H9 (cell line): ENCODE measurements around the gene CC2D2A. TPM values are rescaled to one million over a fixed set of nuclear protein-coding genes. Genes with fewer than 3 reads are reported as not detected.

ENCODE experiments used
- DNase-seq: peaks from one replicate; pipeline ENCODE4 v3.0.0-alpha.2; 2017
- H2AFZ ChIP-seq: one replicate; pipeline ENCODE4 v1.6.1; 2013; ENCODE audit warnings: mild to moderate bottlenecking, low read length, control low read depth, moderate library complexity
- H2AK5ac ChIP-seq: 2 replicates; pipeline ENCODE4 v1.6.1; 2013; ENCODE audit warnings: low read length, control low read depth, mixed read lengths; ENCODE audit not compliant: insufficient read length
- H2BK120ac ChIP-seq: one replicate; pipeline ENCODE4 v1.6.1; 2013; ENCODE audit warnings: low read depth, mild to moderate bottlenecking, low read length, control low read depth, inconsistent platforms; ENCODE audit not compliant: poor library complexity, severe bottlenecking
- H2BK12ac ChIP-seq: 2 replicates; pipeline ENCODE4 v1.6.1; 2013; ENCODE audit warnings: low read length, control low read depth, mixed read lengths, low read depth; ENCODE audit not compliant: insufficient read length
- H2BK15ac ChIP-seq: 2 replicates; pipeline ENCODE4 v1.6.1; 2013; ENCODE audit warnings: low read depth, low read length, control low read depth
- H2BK20ac ChIP-seq: one replicate; pipeline ENCODE4 v1.6.1; 2013; ENCODE audit warnings: low read depth, mild to moderate bottlenecking, low read length, control low read depth, inconsistent platforms; ENCODE audit not compliant: poor library complexity, severe bottlenecking
- H2BK5ac ChIP-seq: 2 replicates; pipeline ENCODE4 v1.6.1; 2013; ENCODE audit warnings: low read length, control low read depth, mixed read lengths; ENCODE audit not compliant: insufficient read length
- H3K14ac ChIP-seq: 2 replicates; pipeline ENCODE4 v1.6.1; 2013; ENCODE audit warnings: low read length, control low read depth; ENCODE audit not compliant: insufficient read depth
- H3K18ac ChIP-seq: 2 replicates; pipeline ENCODE4 v1.6.1; 2013; ENCODE audit warnings: low read depth, mild to moderate bottlenecking, mixed read lengths, low read length, control low read depth; ENCODE audit not compliant: insufficient read length
- H3K23ac ChIP-seq: 2 replicates; pipeline ENCODE4 v1.6.1; 2013; ENCODE audit warnings: low read length, control low read depth, mixed read lengths, low read depth; ENCODE audit not compliant: insufficient read length
- H3K23me2 ChIP-seq: 2 replicates; pipeline ENCODE4 v1.6.1; 2013; ENCODE audit warnings: low read depth, mild to moderate bottlenecking, mixed read lengths, low read length, control low read depth; ENCODE audit not compliant: insufficient read length, poor library complexity, severe bottlenecking
- H3K27ac ChIP-seq: 2 replicates; pipeline ENCODE4 v1.5.1; 2013; ENCODE audit warnings: low read length, control low read depth, mixed read lengths, low read depth; ENCODE audit not compliant: insufficient read length
- H3K27me3 ChIP-seq: 2 replicates; pipeline ENCODE4 v1.6.1; 2013; ENCODE audit warnings: low read length, control low read depth, inconsistent platforms; ENCODE audit not compliant: insufficient read depth
- H3K4ac ChIP-seq: 2 replicates; pipeline ENCODE4 v1.6.1; 2013; ENCODE audit warnings: low read depth, mild to moderate bottlenecking, control low read depth, inconsistent platforms, low read length, moderate library complexity
- H3K4me1 ChIP-seq: 2 replicates; pipeline ENCODE4 v1.6.1; 2013; ENCODE audit warnings: low read length, control low read depth, inconsistent platforms; ENCODE audit not compliant: insufficient read depth
- H3K4me2 ChIP-seq: 2 replicates; pipeline ENCODE4 v1.6.1; 2013; ENCODE audit warnings: low read length, control low read depth, mixed read lengths; ENCODE audit not compliant: insufficient read length, insufficient read depth
- H3K56ac ChIP-seq: 2 replicates; pipeline ENCODE4 v1.6.1; 2013; ENCODE audit warnings: low read depth, mild to moderate bottlenecking, mixed read lengths, low read length, control low read depth; ENCODE audit not compliant: insufficient read length
- H3K79me1 ChIP-seq: 2 replicates; pipeline ENCODE4 v1.6.1; 2013; ENCODE audit warnings: low read depth, mild to moderate bottlenecking, moderate library complexity, low read length, control low read depth, inconsistent platforms; ENCODE audit not compliant: insufficient read depth, poor library complexity, severe bottlenecking
- H3K79me2 ChIP-seq: 2 replicates; pipeline ENCODE4 v1.6.1; 2013; ENCODE audit warnings: low read length, control low read depth, inconsistent platforms; ENCODE audit not compliant: insufficient read depth
- H3K9ac ChIP-seq: 2 replicates; pipeline ENCODE4 v1.6.1; 2013; ENCODE audit warnings: low read length, control low read depth, mixed read lengths; ENCODE audit not compliant: insufficient read length; ENCODE audit errors: extremely low read depth
- H3K9me3 ChIP-seq: one replicate; pipeline ENCODE4 v1.6.1; 2013; ENCODE audit warnings: low read depth, low read length, inconsistent platforms; ENCODE audit not compliant: control insufficient read depth
- H3T11ph ChIP-seq: one replicate; pipeline ENCODE4 v1.6.1; 2013; ENCODE audit warnings: mild to moderate bottlenecking, low read length, control low read depth, inconsistent platforms
- H4K20me1 ChIP-seq: one replicate; pipeline ENCODE4 v1.6.1; 2013; ENCODE audit not compliant: control insufficient read depth, insufficient read length, insufficient read depth
- H4K5ac ChIP-seq: 2 replicates; pipeline ENCODE4 v1.6.1; 2013; ENCODE audit warnings: low read depth, mild to moderate bottlenecking, mixed read lengths, low read length, control low read depth; ENCODE audit not compliant: insufficient read length
- H4K8ac ChIP-seq: replicated peaks from 2 replicates; pipeline ENCODE4 v1.6.1; 2013; ENCODE audit warnings: low read length, control low read depth, mixed read lengths, low read depth; ENCODE audit not compliant: insufficient read length
- H4K91ac ChIP-seq: 2 replicates; pipeline ENCODE4 v1.6.1; 2013; ENCODE audit warnings: low read depth, mild to moderate bottlenecking, moderate library complexity, mixed read lengths, low read length, control low read depth; ENCODE audit not compliant: insufficient read length
- H3K27ac Mint-ChIP-seq, 3 experiments: 2 replicates in 2 of 3; 3 replicates in 1 of 3; pipeline ENCODE4 v1.8.0; 2020 to 2021; ENCODE audit warnings: mixed read lengths in 3 of 3, mild to moderate bottlenecking in 1 of 3, moderate library complexity in 1 of 3
- H3K27me3 Mint-ChIP-seq: 2 replicates; pipeline ENCODE4 v1.8.0; 2021; ENCODE audit warnings: low read depth, mild to moderate bottlenecking, moderate library complexity, mixed read lengths
- H3K36me3 Mint-ChIP-seq, 3 experiments: 2 replicates in 2 of 3; 3 replicates in 1 of 3; pipeline ENCODE4 v1.8.0; 2020 to 2021; ENCODE audit warnings: low read depth in 3 of 3, mixed read lengths in 3 of 3; ENCODE audit not compliant: insufficient read depth in 1 of 3
- H3K4me1 Mint-ChIP-seq, 2 experiments: 2 replicates each; pipeline ENCODE4 v1.8.0; 2020; ENCODE audit warnings: mixed read lengths in 2 of 2
- H3K4me3 Mint-ChIP-seq, 2 experiments: 2 replicates in 1 of 2; 3 replicates in 1 of 2; pipeline ENCODE4 v1.8.0; 2020 to 2021; ENCODE audit warnings: mild to moderate bottlenecking in 2 of 2, mixed read lengths in 2 of 2, moderate library complexity in 1 of 2
- H3K9me3 Mint-ChIP-seq, 2 experiments: 2 replicates in 1 of 2; 3 replicates in 1 of 2; pipeline ENCODE4 v1.8.0; 2020; ENCODE audit warnings: mild to moderate bottlenecking in 2 of 2, mixed read lengths in 2 of 2, moderate library complexity in 1 of 2
- CTCF ChIP-seq: fragments of 200-600 bp; sonication (generic); conservative IDR thresholded peaks from 3 replicates; pipeline ENCODE4 v1.8.0; 2021; ENCODE audit warnings: antibody characterized with exemption, mild to moderate bottlenecking
- WGBS: extraction: QIAGEN DNeasy Blood & Tissue Kit; methylation state at CpG from one replicate; pipeline ENCODE4 v1.1.7; 2013; ENCODE audit warnings: missing lambda C conversion rate, low lambda C conversion rate, mixed read lengths; ENCODE audit not compliant: insufficient read length; ENCODE audit errors: extremely low coverage; 5-methylcytosine and 5-hydroxymethylcytosine counted together
- total RNA-seq: library from RNA; stranded (reverse); gene quantifications from 2 replicates; pipeline ENCODE4 v1.2.1, GENCODE V29; 2021

Gene CC2D2A
- total RNA-seq, 1 experiment from 2014 or later: 10.4 TPM

- H3K18ac ChIP-seq: no peak overlapping the region
- Mint-ChIP-seq H3K27me3 (no peaks in the 10 kb centered on the region), H3K4me1 (peaks cover 0 to 3% of the 10 kb centered on the region in 2 experiments; a peak in 2 of 4 replicates), H3K9me3 (no peaks in the 10 kb centered on the region), H3K27ac (no peak overlapping the region; a peak in 1 of 7 replicates), H3K4me3 (no peak overlapping the region), H3K36me3 (peaks cover 2 to 10% (median 10%) of the 10 kb centered on the region in 3 experiments; a peak in 6 of 7 replicates)
- no peak overlapping the region for H2BK20ac ChIP-seq
- H3K4me2 ChIP-seq: no peak overlapping the region
- H3K4ac ChIP-seq: no peak overlapping the region
- no peak overlapping the region for H2BK120ac ChIP-seq
- H2BK15ac ChIP-seq: no peak overlapping the region
- H3K23me2 ChIP-seq: no peaks in the 10 kb centered on the region
- no peak for TF ChIP-seq CTCF
- no peak overlapping the region for H2BK12ac ChIP-seq
- H4K5ac ChIP-seq: no peak overlapping the region
- H3K56ac ChIP-seq: no peak overlapping the region
- H3K9ac ChIP-seq: no peak overlapping the region
- no peak overlapping the region for H4K91ac ChIP-seq
- no CpG with 5 or more reads among the region's 4 CpGs for WGBS
- no peaks in the 10 kb centered on the region for H3K79me2 ChIP-seq
- no peaks in the 10 kb centered on the region for H3K79me1 ChIP-seq
- no peak overlapping the region for H2AFZ ChIP-seq
- H3K9me3 ChIP-seq: no peaks in the 10 kb centered on the region
- H4K8ac ChIP-seq: no peak overlapping the region
- no peak for DNase-seq
- H2BK5ac ChIP-seq: no peak overlapping the region
- H2AK5ac ChIP-seq: no peak overlapping the region
- H3K14ac ChIP-seq: no peak overlapping the region
- H3K27ac ChIP-seq: no peak overlapping the region
- H3K23ac ChIP-seq: no peak overlapping the region
- H3K27me3 ChIP-seq: no peaks in the 10 kb centered on the region
- no peaks in the 10 kb centered on the region; the same call in 1 of the 2 replicates for H3K4me1 ChIP-seq
- no peak overlapping the region for H3T11ph ChIP-seq
- H4K20me1 ChIP-seq: no peaks in the 10 kb centered on the region
These were observed 38.0 kb downstream of the CC2D2A start for GRCh38 chr4:15507679-15508078.
